ENCODE results near the gene PPARG. TPM values are rescaled to one million over a fixed set of nuclear protein-coding genes. Genes with fewer than 3 reads are reported as not detected.
"Not testable (repeated sequence)": the region's sequence is repeated elsewhere in the genome, so short reads cannot be mapped to it uniquely, and the experiment has no call there.

The PPARG gene
- total and polyA plus RNA-seq, 9 donors, result 12.8 to 53.6 (median 32.4) TPM

DNA sequence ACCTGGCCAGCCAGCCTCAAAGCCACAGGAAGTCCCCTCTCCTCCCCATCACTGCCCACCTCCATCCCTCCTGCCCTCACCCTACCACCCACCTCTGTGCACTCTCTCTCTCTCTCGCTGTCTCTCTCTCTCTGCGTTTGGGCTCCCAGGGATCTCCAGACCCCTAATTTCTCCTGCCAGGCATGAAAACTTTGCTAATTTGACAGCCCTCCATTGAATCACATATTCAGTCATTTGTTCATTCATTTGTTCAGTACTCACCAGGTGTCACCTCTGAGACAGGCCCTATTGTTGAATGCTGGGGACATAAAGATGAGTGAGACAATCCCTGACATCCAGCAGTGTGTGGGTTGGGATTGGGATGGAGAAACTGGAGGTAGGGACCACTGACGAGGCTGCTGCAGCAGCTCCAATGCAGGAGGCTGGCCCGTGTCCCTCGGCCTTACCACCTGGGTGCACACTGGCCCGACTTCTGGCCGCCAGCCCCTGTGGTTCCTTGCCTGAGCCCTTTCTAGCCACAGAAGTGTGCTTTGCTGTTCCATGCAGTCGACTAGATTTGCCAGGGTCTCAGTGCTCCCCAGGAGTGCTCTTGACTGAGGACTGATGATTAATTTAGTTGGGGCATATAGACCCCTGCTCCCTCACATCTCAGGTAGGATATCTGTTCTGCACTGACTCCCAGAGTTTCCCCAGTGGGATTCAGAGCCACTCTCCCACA is 156.8 kb downstream of the PPARG start:
- Histone ChIP-seq H3K27me3 (no peaks in the 10 kb centered on the region), H3K36me3 (no peaks in the 10 kb centered on the region), H3K4me1 (ENCODE audit: insufficient read depth) (peaks cover 4% of the 10 kb centered on the region), H3K27ac (no peak overlapping the region), H3K4me3 (no peak overlapping the region), H3K9me3 (no peaks in the 10 kb centered on the region)
- DNase-seq, result no peak
- intact Hi-C loops (cut with DNase I), result no loop called here
- TF ChIP-seq POLR2A (IDR thresholded peaks at IDR 0.05) (no peak), EP300 (IDR thresholded peaks at IDR 0.05) (no peak)
- TF ChIP-seq, protein P1, sequence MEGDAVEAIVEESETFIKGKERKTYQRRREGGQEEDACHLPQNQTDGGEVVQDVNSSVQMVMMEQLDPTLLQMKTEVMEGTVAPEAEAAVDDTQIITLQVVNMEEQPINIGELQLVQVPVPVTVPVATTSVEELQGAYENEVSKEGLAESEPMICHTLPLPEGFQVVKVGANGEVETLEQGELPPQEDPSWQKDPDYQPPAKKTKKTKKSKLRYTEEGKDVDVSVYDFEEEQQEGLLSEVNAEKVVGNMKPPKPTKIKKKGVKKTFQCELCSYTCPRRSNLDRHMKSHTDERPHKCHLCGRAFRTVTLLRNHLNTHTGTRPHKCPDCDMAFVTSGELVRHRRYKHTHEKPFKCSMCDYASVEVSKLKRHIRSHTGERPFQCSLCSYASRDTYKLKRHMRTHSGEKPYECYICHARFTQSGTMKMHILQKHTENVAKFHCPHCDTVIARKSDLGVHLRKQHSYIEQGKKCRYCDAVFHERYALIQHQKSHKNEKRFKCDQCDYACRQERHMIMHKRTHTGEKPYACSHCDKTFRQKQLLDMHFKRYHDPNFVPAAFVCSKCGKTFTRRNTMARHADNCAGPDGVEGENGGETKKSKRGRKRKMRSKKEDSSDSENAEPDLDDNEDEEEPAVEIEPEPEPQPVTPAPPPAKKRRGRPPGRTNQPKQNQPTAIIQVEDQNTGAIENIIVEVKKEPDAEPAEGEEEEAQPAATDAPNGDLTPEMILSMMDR (IDR thresholded peaks at IDR 0.05), result no peak
- WGBS, 3 donors, result 95 to 97% (median 96%) methylated on average over 8 of the region's 8 CpGs

DNA sequence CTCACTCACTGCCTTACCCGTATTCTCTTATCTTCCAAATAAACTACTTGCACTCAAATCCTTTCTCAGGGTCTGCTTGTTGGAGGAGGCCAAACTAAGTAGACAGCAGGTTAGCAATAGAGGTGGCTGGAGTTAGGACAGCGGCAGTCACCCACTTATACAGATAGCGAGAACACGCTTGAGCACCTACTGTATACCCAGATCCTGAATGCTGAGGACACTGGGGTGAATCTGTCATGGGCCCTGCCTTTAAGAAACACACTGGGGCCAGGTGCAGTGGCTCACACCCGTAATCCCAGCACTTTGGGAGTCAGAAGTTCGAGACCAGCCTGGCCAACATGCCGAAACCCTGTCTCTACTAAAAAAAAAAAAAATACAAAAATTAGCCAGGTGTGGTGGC is 157.4 kb downstream of the PPARG start:
- TF ChIP-seq EP300 (IDR thresholded peaks at IDR 0.05) (no peak), POLR2A (IDR thresholded peaks at IDR 0.05) (no peak)
- TF ChIP-seq, protein P1 (IDR thresholded peaks at IDR 0.05), result no peak
- H3K4me1 ChIP-seq (ENCODE audit: insufficient read depth), result no peaks in the 10 kb centered on the region
- H3K27ac ChIP-seq, result no peak overlapping the region
- intact Hi-C loops (cut with DNase I), result no loop called here
- H3K36me3 ChIP-seq, result no peaks in the 10 kb centered on the region
- H3K27me3 ChIP-seq, result no peaks in the 10 kb centered on the region
- H3K9me3 ChIP-seq, result no peaks in the 10 kb centered on the region
- no peak overlapping the region for H3K4me3 ChIP-seq
- 88 to 95% (median 90%) methylated on average over 7 of the region's 7 CpGs for WGBS, 3 donors
- no peak for DNase-seq

DNA sequence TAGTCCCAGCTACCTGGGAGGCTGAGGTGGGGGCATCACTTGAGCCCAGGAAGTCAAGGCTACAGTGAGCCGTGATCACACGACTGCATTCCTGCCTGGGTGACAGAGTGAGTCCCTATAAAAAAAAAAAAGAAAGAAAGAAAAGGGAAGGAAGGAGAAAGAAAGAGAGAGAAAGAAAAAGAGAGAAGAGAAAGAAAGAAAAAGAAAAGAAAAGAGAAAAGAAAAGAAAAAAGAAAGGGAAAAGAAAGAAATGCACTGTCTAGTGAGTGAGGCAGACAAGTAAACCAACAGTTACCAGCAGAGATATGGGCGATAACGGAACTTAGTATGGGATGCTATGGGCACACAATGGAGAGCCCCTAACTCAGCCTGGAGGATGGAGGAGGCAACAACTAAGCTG is 158.2 kb downstream of the PPARG start:
- TF ChIP-seq POLR2A (IDR thresholded peaks at IDR 0.05) (no peak), EP300 (IDR thresholded peaks at IDR 0.05) (no peak)
- TF ChIP-seq, protein P1 (IDR thresholded peaks at IDR 0.05), result no peak
- 94% methylated on average over 4 of the region's 4 CpGs for WGBS, 3 donors
- Histone ChIP-seq H3K27ac (no peak overlapping the region), H3K4me3 (no peak overlapping the region), H3K27me3 (no peaks in the 10 kb centered on the region), H3K9me3 (no peaks in the 10 kb centered on the region), H3K4me1 (ENCODE audit: insufficient read depth) (no peaks in the 10 kb centered on the region), H3K36me3 (no peaks in the 10 kb centered on the region)
- DNase-seq, result no peak
- intact Hi-C loops (cut with DNase I), result no loop called here

DNA sequence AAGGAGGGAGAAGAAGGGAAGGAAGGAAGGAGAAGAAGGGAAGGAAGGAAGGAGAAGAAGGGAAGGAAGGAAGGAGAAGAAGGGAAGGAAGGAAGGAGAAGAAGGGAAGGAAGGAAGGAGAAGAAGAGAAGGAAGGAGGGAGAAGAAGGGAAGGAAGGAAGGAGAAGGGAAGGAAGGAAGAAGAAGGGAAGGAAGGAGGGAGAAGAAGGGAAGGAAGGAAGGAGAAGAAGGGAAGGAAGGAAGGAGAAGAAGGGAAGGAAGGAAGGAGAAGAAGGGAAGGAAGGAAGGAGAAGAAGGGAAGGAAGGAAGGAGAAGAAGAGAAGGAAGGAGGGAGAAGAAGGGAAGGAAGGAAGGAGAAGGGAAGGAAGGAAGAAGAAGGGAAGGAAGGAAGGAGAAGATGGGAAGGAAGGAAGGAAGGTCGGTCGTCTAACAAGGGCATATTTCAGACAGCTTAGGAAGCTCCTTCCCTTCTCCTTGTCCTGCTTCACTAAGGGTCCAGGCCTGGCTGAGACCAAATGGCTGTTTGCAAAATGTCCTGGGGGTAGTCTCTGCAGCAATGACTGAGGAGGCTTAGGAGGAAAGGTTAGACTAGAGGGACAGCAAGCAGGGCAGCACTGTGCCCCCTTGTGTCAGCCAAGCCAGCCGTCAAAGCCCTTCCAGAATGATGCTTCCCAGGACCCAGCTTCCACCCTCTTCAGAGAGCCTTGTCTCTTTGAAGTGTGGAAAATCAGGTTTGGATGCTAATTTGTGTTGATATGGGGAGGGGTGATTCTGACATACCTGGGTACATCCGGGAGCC is 159.7 kb downstream of the PPARG start:
- H3K27me3 ChIP-seq; H3K27ac ChIP-seq; H3K9me3 ChIP-seq; H3K36me3 ChIP-seq; H3K4me3 ChIP-seq; intact Hi-C loops (cut with DNase I); H3K4me1 ChIP-seq (ENCODE audit: insufficient read depth); DNase-seq: not testable (repeated sequence)
- WGBS, 3 donors, result 80 to 87% (median 85%) methylated on average over 4 of the region's 4 CpGs
